NCI-H526 (cell line): ENCODE data around the gene EPHA10.

Source experiments
- DNase-seq, 2 experiments: peaks; one replicate each; lab custom pipeline; 2025; lab: John Stamatoyannopoulos, UW

EPHA10 gene

DNA sequence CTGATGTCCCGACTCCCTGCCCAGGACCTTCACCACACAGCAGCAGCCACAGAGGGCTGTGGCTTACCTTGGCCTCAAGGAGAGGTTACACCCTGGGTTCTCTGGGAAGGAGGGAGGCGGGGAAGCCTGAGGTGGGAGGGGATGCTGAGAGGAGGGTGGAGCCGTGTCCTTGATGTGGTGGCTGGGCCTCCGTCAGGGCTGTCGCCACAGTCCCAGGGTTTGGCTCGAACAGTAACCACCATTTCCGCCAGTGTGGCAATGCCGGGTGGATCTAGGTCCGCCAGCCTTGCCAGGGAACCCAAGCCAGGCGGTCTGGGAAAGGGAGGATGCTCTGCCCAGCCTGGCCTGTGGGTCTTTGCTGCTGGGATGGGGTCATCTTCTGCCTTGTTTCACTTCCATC, 91.0 kb downstream of the EPHA10 start:
- no peak for DNase-seq

DNA sequence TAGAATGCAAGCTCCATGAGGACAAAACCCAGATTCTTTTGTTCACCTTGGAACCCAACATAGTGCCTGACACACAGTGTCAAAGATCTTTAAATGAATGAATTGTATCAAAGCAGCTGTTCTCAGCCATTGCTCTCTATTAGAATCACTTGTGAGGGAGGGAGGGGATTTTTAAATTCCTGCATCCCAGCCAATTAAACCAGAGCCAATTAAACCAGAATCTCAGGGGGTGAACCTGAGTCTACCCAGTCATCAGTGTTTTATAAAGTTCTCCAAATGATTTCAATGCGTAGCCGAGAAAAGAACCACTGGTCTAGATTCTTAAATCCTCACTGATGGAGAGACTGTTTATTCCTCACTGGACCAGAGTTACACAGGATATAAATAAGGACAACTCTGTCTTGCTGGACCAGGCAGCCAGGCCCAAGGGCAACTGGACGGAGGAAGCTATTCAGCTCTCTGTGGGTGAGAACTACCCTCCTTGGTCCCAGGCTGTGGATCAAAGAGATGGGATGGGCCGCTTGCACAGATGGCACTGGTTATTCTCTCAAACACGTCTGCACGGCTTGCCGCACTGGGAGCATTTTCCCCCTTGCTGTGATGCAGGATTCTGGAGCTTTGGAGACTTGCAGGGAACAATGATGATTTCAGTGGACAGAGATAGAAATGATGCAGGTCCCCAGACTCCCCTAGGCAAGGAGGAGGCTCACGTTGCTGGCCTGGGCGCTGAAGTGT, 92.6 kb downstream of the EPHA10 start:
- DNase-seq: no peak

DNA sequence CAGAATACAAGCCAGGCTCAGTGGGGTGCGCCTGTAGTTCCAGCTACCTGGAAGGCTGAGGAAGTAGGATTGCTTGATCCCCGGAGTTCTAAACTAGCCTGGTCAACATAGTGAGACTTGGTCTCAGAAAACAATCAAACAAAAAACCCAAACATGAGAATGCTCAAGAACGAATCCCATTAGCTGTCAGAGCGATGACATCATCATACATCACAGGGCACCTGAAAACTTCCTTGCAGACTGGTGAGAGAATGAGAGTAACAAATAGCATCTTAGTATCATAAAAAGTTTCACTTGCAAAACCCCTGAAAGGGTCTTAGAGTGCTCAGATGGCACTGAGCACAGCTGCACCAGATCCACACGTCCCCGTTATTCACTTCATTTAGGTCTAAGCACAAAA, 93.7 kb downstream of the EPHA10 start:
- no peak for DNase-seq

DNA sequence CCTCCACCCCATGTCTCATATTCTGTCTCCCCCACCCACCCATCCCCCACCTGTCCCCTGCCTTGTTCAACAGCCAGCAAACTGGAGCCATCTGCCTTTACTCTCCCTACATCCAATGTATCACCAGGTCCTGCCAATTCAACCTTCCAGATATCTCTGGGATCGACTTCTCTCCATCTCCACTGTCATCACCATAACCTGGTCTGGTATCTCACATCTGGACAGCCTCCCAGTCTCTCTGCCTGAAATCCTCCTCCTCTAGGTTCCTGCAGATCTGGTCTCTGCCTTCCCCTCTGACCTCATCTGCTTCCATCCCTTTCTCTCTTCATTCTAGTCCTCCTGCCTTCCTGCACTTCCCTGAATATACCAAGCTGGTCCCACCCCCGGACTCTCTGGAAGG, 94.8 kb downstream of the EPHA10 start:
- no peak for DNase-seq

DNA sequence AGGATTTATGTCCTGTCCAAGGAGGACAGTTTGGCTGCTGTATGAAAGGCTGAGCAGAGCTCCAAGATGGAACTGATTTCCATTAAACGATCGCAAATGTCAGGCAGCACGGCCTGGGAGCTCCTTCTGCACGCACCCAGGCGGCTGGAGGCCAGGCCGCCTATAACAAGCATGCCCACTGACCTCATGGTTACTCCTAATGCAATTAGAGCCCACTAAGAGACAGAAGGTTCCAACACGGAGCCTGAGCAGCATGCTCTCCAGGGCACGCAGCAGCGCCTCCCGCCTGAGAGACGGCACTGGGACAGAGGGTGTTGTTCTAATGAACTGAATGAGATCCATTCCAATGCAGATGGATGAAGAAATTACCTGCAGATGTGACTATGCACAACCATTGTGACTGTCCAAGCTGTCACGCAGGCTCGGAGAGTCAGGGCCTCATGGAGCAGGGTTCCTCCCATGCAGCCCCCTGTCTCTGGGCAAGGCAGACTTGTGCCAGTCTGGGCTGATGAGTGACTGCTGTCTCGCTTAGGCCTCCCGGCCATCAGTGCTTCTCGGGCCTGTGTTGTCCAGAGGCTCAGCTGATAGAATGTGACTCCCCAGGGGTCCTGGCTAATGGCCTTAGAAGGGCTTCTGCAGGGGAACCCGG, 97.8 kb downstream of the EPHA10 start:
- no peak for DNase-seq

DNA sequence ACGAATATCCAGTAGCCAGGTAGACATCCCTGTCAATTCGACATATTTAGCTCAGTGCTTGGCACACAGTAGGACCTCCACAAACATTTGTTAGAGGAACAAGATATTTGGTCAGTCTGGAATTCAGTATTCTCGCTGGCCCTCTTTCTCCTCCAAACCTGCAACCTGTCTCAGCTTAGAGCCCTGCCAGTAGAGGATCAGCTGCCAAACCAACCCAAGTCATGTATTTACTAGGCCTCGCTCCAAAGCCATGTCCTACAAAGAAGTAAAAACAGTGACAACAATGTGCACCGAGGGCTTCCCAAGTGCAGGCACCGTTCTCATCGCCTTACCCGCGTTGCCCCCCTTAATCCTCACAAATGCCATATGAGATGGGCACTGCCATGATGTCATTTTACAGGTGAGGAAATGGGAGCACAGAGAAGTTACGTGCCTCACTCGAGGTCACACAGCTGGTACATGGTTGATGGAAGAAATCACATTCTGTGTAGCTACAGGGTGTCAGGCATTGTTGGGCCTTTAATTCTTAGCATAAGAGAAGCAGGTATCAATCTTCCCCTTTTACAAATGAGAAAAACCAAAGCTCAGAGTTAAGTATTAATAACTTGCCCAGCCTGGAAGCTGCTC, 98.6 kb downstream of the EPHA10 start:
- DNase-seq: no peak
